Naive thymus-derived CD4-positive, alpha-beta T cell (primary cell): ENCODE results near the gene OR13J1. TPM values are rescaled to one million over a fixed set of nuclear protein-coding genes. Genes with fewer than 3 reads are reported as not detected.
A peak's percentile ranks its signal among the peaks of the same experiment; 100 is the strongest.

ENCODE experiments used
- ATAC-seq: fragments of 150-1000 bp; cut with Tn5 transposase; 2 replicates; pipeline ENCODE4 v1.10.0; 2021; ENCODE audit warnings: mild to moderate bottlenecking, moderate library complexity
- CTCF ChIA-PET: fragments of 350-600 bp; sonication (Branson Sonifier 250); formaldehyde crosslinking; loops from one replicate; lab custom pipeline; 2021; ENCODE audit warnings: antibody characterized with exemption; lab: Charles Lee
- POLR2A ChIA-PET: fragments of 350-600 bp; sonication (Branson Sonifier 250); formaldehyde crosslinking; loops from one replicate; lab custom pipeline; 2021; ENCODE audit warnings: antibody characterized with exemption, inconsistent platforms; lab: Charles Lee
- DNase-seq, 9 donors: peaks; one replicate each; pipeline versions ENCODE4 v3.0.0 to v3.0.0-alpha.2; 2020 to 2022; ENCODE audit warnings: mixed read lengths in 1 of 9
- H3K27ac ChIP-seq: one replicate; pipeline ENCODE4 v1.7.0; 2013; ENCODE audit warnings: mild to moderate bottlenecking, low read depth, low read length, moderate library complexity
- H3K27me3 ChIP-seq, 2 donors: one replicate each; pipeline ENCODE4 v1.7.0; 2013; ENCODE audit warnings: low read length in 2 of 2, mild to moderate bottlenecking in 2 of 2, moderate library complexity in 2 of 2; ENCODE audit not compliant: control insufficient read depth in 2 of 2, insufficient read depth in 2 of 2
- H3K36me3 ChIP-seq, 3 experiments: 1 replicate in 2 of 3; 2 replicates in 1 of 3; pipeline ENCODE4 v1.7.0; 2013; ENCODE audit warnings: low read length in 3 of 3, mild to moderate bottlenecking in 3 of 3, moderate library complexity in 1 of 3; ENCODE audit not compliant: insufficient read depth in 3 of 3, control insufficient read depth in 2 of 3
- H3K4me1 ChIP-seq, 2 donors: one replicate each; pipeline ENCODE4 v1.7.0; 2013; ENCODE audit warnings: low read length in 2 of 2, mild to moderate bottlenecking in 2 of 2, moderate library complexity in 1 of 2; ENCODE audit not compliant: control insufficient read depth in 2 of 2, insufficient read depth in 2 of 2
- H3K4me3 ChIP-seq: 2 replicates; pipeline ENCODE4 v1.7.0; 2013; ENCODE audit warnings: mild to moderate bottlenecking, low read length
- H3K9me3 ChIP-seq, 3 experiments: 1 replicate in 2 of 3; 2 replicates in 1 of 3; pipeline ENCODE4 v1.7.0; 2013; ENCODE audit warnings: low read length in 3 of 3; ENCODE audit not compliant: control insufficient read depth in 2 of 3
- H3K27ac Mint-ChIP-seq, 9 donors: one replicate each; pipeline ENCODE4 v1.8.0; 2020 to 2022; ENCODE audit warnings: mixed read lengths in 9 of 9, mild to moderate bottlenecking in 8 of 9, moderate library complexity in 5 of 9, inconsistent platforms in 2 of 9
- H3K27me3 Mint-ChIP-seq, 5 donors: one replicate each; pipeline ENCODE4 v1.8.0; 2021 to 2022; ENCODE audit warnings: mixed read lengths in 5 of 5, mild to moderate bottlenecking in 1 of 5
- H3K36me3 Mint-ChIP-seq, 5 donors: one replicate each; pipeline ENCODE4 v1.8.0; 2020 to 2022; ENCODE audit warnings: mixed read lengths in 5 of 5, mild to moderate bottlenecking in 3 of 5, inconsistent platforms in 1 of 5
- H3K4me1 Mint-ChIP-seq, 7 donors: one replicate each; pipeline ENCODE4 v1.8.0; 2020 to 2022; ENCODE audit warnings: mixed read lengths in 7 of 7, mild to moderate bottlenecking in 3 of 7, inconsistent platforms in 1 of 7
- H3K4me3 Mint-ChIP-seq, 10 donors: one replicate each; pipeline ENCODE4 v1.8.0; 2020 to 2022; ENCODE audit warnings: mild to moderate bottlenecking in 10 of 10, mixed read lengths in 10 of 10, moderate library complexity in 6 of 10, inconsistent platforms in 2 of 10
- H3K9me3 Mint-ChIP-seq, 11 donors: one replicate each; pipeline ENCODE4 v1.8.0; 2020 to 2022; ENCODE audit warnings: mixed read lengths in 11 of 11, mild to moderate bottlenecking in 4 of 11, inconsistent platforms in 1 of 11, moderate library complexity in 1 of 11
- intact Hi-C, 2 donors: fragments of 100-400 bp; cut with micrococcal nuclease; formaldehyde crosslinking; loops; one replicate each; pipeline ENCODE4 v1.15.1; 2023
- polyA plus RNA-seq, 2 donors: library from polyadenylated mRNA; unstranded; fragments of 300-500 nt; fragmentation: Illumina TruSeq; gene quantifications; one replicate each; pipeline ENCODE4 v1.2.3, GENCODE V29; 2021
- total RNA-seq, 6 experiments: library from RNA in 5 of 6; stranded (reverse) in 5 of 6; gene quantifications; 1 replicate in 5 of 6; 2 replicates in 1 of 6; pipeline ENCODE4 v1.2.3 and lab custom pipeline; 2021 to 2026

Gene OR13J1
- total and polyA plus RNA-seq, 7 experiments from 2014 or later: not detected

GRCh38 chr9:35858458-35858857 is 11.7 kb downstream of the OR13J1 start:
- H3K36me3 ChIP-seq: no peaks in the 10 kb centered on the region
- DNase-seq (no peak), ATAC-seq (no peak)
- no peak overlapping the region for H3K4me3 Mint-ChIP-seq
- H3K27me3 Mint-ChIP-seq: peaks cover 0 to 21% (median 13%) of the 10 kb centered on the region in 5 donors
- CTCF ChIA-PET: interaction anchor here (1.2 kb wide), 1 partner anchor 68 kb away, joined by 4 read pairs; no protein-coding TSS in a partner anchor
- H3K27ac ChIP-seq: no peak overlapping the region
- H3K36me3 Mint-ChIP-seq: peaks cover 0 to under 1% (median 0%) of the 10 kb centered on the region in 5 donors
- H3K4me1 Mint-ChIP-seq: peaks cover 0 to 13% (median 3%) of the 10 kb centered on the region in 7 donors
- no peaks in the 10 kb centered on the region for H3K9me3 Mint-ChIP-seq
- H3K4me1 ChIP-seq: no peaks in the 10 kb centered on the region
- POLR2A ChIA-PET: no interaction called here
- no peak overlapping the region for H3K27ac Mint-ChIP-seq
- no peak overlapping the region for H3K4me3 ChIP-seq
- H3K9me3 ChIP-seq: no peaks in the 10 kb centered on the region
- H3K27me3 ChIP-seq: no peaks in the 10 kb centered on the region
- intact Hi-C loops: no loop called here

GRCh38 chr9:35856882-35857281 is 13.3 kb downstream of the OR13J1 start:
- POLR2A ChIA-PET: no interaction called here
- Mint-ChIP-seq H3K4me3 (no peak overlapping the region), H3K27me3 (peaks cover 0 to 18% (median 7%) of the 10 kb centered on the region in 5 donors), H3K27ac (no peak overlapping the region), H3K9me3 (no peaks in the 10 kb centered on the region), H3K36me3 (peaks cover 0 to 8% (median 0%) of the 10 kb centered on the region in 5 donors), H3K4me1 (peaks cover 0 to 13% (median 3%) of the 10 kb centered on the region in 7 donors)
- Histone ChIP-seq H3K9me3 (no peaks in the 10 kb centered on the region), H3K27me3 (no peaks in the 10 kb centered on the region), H3K4me3 (no peak overlapping the region), H3K36me3 (no peaks in the 10 kb centered on the region), H3K4me1 (no peaks in the 10 kb centered on the region), H3K27ac (no peak overlapping the region)
- ATAC-seq (no peak), DNase-seq (peak in 1 of 9 donors; percentile 4)
- intact Hi-C loops: no loop called here
- CTCF ChIA-PET: interaction anchor here (1.0 kb wide), 1 partner anchor 199 kb away, joined by 3 read pairs; the partner anchor contains the start of genes CCDC107 and RMRP

- intact Hi-C loops: no loop called here
- Mint-ChIP-seq H3K4me1 (peaks cover 0 to 9% (median 3%) of the 10 kb centered on the region in 7 donors), H3K27ac (no peak overlapping the region), H3K9me3 (no peaks in the 10 kb centered on the region), H3K36me3 (peaks cover 0 to 8% (median 0%) of the 10 kb centered on the region in 5 donors), H3K4me3 (no peak overlapping the region), H3K27me3 (peaks cover 0 to 16% (median 2%) of the 10 kb centered on the region in 5 donors)
- no peak overlapping the region for H3K4me3 ChIP-seq
- no peak for ATAC-seq
- no peaks in the 10 kb centered on the region for H3K27me3 ChIP-seq
- no peaks in the 10 kb centered on the region for H3K9me3 ChIP-seq
- no peaks in the 10 kb centered on the region for H3K4me1 ChIP-seq
- no peaks in the 10 kb centered on the region for H3K36me3 ChIP-seq
- ChIA-PET POLR2A (no interaction called here), CTCF (no interaction called here)
- H3K27ac ChIP-seq: no peak overlapping the region
- peak in 1 of 9 donors; percentile 10 for DNase-seq
Measured at GRCh38 chr9:35856206-35856605, 14.0 kb downstream of the OR13J1 start.

- DNase-seq (peak in 1 of 9 donors; percentile 13), ATAC-seq (no peak)
- intact Hi-C loops: no loop called here
- ChIA-PET CTCF (no interaction called here), POLR2A (no interaction called here)
- Histone ChIP-seq H3K9me3 (no peaks in the 10 kb centered on the region), H3K4me3 (no peak overlapping the region), H3K27ac (no peak overlapping the region), H3K27me3 (no peaks in the 10 kb centered on the region), H3K4me1 (no peaks in the 10 kb centered on the region), H3K36me3 (no peaks in the 10 kb centered on the region)
- peak overlapping the region in 1 of 9 donors; percentile 51 for H3K27ac Mint-ChIP-seq
- H3K4me1 Mint-ChIP-seq: peaks cover 0 to 6% (median 3%) of the 10 kb centered on the region in 7 donors
- H3K36me3 Mint-ChIP-seq: peaks cover 0 to 16% (median 0%) of the 10 kb centered on the region in 5 donors
- no peaks in the 10 kb centered on the region for H3K9me3 Mint-ChIP-seq
- peaks cover 0 to 14% (median 0%) of the 10 kb centered on the region in 5 donors for H3K27me3 Mint-ChIP-seq
- H3K4me3 Mint-ChIP-seq: no peak overlapping the region
Measured at GRCh38 chr9:35854091-35854762, 16.0 kb downstream of the OR13J1 start.

GRCh38 chr9:35852876-35853865 is 17.0 kb downstream of the OR13J1 start:
- Histone ChIP-seq H3K9me3 (no peaks in the 10 kb centered on the region), H3K4me1 (no peaks in the 10 kb centered on the region), H3K27ac (no peak overlapping the region), H3K4me3 (no peak overlapping the region), H3K27me3 (no peaks in the 10 kb centered on the region), H3K36me3 (no peaks in the 10 kb centered on the region)
- CTCF ChIA-PET: no interaction called here
- DNase-seq (no peak), ATAC-seq (no peak)
- Mint-ChIP-seq H3K27me3 (peaks cover 0 to 14% (median 0%) of the 10 kb centered on the region in 5 donors), H3K27ac (peak overlapping the region in 1 of 9 donors; percentile 48), H3K4me3 (no peak overlapping the region), H3K4me1 (peaks cover 0 to 4% (median 0%) of the 10 kb centered on the region in 7 donors), H3K9me3 (no peaks in the 10 kb centered on the region), H3K36me3 (peaks cover 0 to 24% (median 1%) of the 10 kb centered on the region in 5 donors)
- intact Hi-C loops: no loop called here
- POLR2A ChIA-PET: no interaction called here

GRCh38 chr9:35852267-35852815 is 17.9 kb downstream of the OR13J1 start:
- Mint-ChIP-seq H3K36me3 (peaks cover 0 to 32% (median 6%) of the 10 kb centered on the region in 5 donors), H3K27ac (peak overlapping the region in 1 of 9 donors; percentile 48), H3K9me3 (no peaks in the 10 kb centered on the region), H3K4me1 (peaks cover 0 to 4% (median under 1%) of the 10 kb centered on the region in 7 donors), H3K4me3 (no peak overlapping the region), H3K27me3 (peaks cover 0 to 14% (median 0%) of the 10 kb centered on the region in 5 donors)
- ChIA-PET POLR2A (no interaction called here), CTCF (no interaction called here)
- Histone ChIP-seq H3K4me3 (no peak overlapping the region), H3K27ac (no peak overlapping the region), H3K9me3 (no peaks in the 10 kb centered on the region), H3K27me3 (no peaks in the 10 kb centered on the region), H3K4me1 (no peaks in the 10 kb centered on the region), H3K36me3 (peaks cover 0 to under 1% (median 0%) of the 10 kb centered on the region in 3 experiments)
- no peak for ATAC-seq
- DNase-seq: no peak
- intact Hi-C loops: no loop called here
